ENCODE data around the gene KLHL14.
"Not testable (repeated sequence)": the region's sequence is repeated elsewhere in the genome, so short reads cannot be mapped to it uniquely, and the experiment has no call there.

Gene KLHL14

GRCh38 chr18:32714571-32715148 is 58.2 kb downstream of the KLHL14 start:
- DNase-seq = peak; percentile 74

GRCh38 chr18:32712860-32713259 is 60.0 kb downstream of the KLHL14 start:
- no peak for DNase-seq

- DNase-seq = no peak
Observed at GRCh38 chr18:32711862-32712261, 61.0 kb downstream of the KLHL14 start.

GRCh38 chr18:32707586-32707985 is 65.2 kb downstream of the KLHL14 start:
- no peak for DNase-seq

- peak; percentile 32 for DNase-seq
Observed at GRCh38 chr18:32707147-32707546, 65.7 kb downstream of the KLHL14 start.

GRCh38 chr18:32701313-32701712 is 71.5 kb downstream of the KLHL14 start:
- DNase-seq = peak; percentile 6

GRCh38 chr18:32698153-32698552 is 74.7 kb downstream of the KLHL14 start:
- DNase-seq = no peak

- no peak for DNase-seq
Observed at GRCh38 chr18:32696376-32696775, 76.4 kb downstream of the KLHL14 start.

GRCh38 chr18:32695534-32695933 is 77.3 kb downstream of the KLHL14 start:
- DNase-seq = no peak

- no peak for DNase-seq
Observed at GRCh38 chr18:32688821-32689220, 84.0 kb downstream of the KLHL14 start.

- no peak for DNase-seq
Observed at GRCh38 chr18:32684940-32685339, 87.9 kb downstream of the KLHL14 start.

- DNase-seq = no peak
Observed at GRCh38 chr18:32684096-32684495, 88.7 kb downstream of the KLHL14 start.

- no peak for DNase-seq
Observed at GRCh38 chr18:32683044-32683443, 89.8 kb downstream of the KLHL14 start.

- no peak for DNase-seq
Observed at GRCh38 chr18:32677578-32677977, 95.2 kb downstream of the KLHL14 start.

GRCh38 chr18:32674491-32674890 is 98.3 kb downstream of the KLHL14 start:
- DNase-seq = peak; percentile 29

GRCh38 chr18:32672398-32672797 is 100.4 kb downstream of the KLHL14 start:
- no peak for DNase-seq

- no peak for DNase-seq
Observed at GRCh38 chr18:32670727-32671126, 102.1 kb downstream of the KLHL14 start.

GRCh38 chr18:32669549-32670165 is 103.2 kb downstream of the KLHL14 start:
- no peak for DNase-seq

GRCh38 chr18:32668956-32669355 is 103.9 kb downstream of the KLHL14 start:
- no peak for DNase-seq

GRCh38 chr18:32661486-32662299 is 111.1 kb downstream of the KLHL14 start:
- no peak for DNase-seq

- not testable (repeated sequence) for DNase-seq
Observed at GRCh38 chr18:32654507-32654906, 118.3 kb downstream of the KLHL14 start.

- not testable (repeated sequence) for DNase-seq
Observed at GRCh38 chr18:32637659-32638058, 135.2 kb downstream of the KLHL14 start.

- no peak for DNase-seq
Observed at GRCh38 chr18:32637226-32637625, 135.6 kb downstream of the KLHL14 start.

GRCh38 chr18:32634876-32635431 is 137.9 kb downstream of the KLHL14 start:
- DNase-seq = no peak

Measured in DMS153 (cell line).